NCI-H2227 treated with DMSO at 0.1 percent for 48 hours (cell line): ENCODE data around the gene CCNG2.
A peak's percentile ranks its signal among the peaks of the same experiment; 100 is the strongest.

Experiments
- DNase-seq: peaks from one replicate; lab custom pipeline; 2025; lab: John Stamatoyannopoulos, UW

Gene CCNG2

DNA sequence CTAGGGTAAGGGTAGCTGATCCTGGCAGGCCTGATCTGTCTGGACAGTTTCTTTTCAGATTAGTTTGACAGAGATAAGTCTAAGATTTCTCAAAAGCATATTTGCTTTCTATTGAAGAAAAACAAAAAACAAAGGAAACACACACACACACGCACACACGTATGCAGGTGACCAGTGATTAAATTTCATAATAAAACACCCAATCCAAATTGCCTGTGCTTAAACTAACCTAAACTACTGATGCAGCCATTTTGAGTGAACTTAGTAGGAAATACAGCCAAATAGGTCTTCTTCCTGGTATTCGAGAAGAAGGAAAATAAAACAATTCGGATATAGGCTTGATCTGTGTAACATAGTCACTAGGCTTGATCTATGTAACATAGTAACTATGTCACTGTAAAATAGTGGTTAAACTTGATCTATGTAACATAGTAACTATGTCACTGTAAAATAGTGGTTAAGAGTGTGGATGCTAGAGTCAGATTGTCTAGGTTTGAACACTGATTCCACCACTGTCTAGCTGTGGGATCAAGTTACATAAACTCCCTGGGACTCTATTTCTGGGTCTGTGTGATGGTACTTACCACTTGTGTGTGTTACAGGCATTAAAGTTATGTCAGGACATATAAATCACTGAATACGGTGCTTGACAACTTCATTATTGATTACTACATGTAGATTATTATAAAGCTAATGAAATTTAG lies 9.8 kb upstream of the CCNG2 start:
- no peak for DNase-seq

DNA sequence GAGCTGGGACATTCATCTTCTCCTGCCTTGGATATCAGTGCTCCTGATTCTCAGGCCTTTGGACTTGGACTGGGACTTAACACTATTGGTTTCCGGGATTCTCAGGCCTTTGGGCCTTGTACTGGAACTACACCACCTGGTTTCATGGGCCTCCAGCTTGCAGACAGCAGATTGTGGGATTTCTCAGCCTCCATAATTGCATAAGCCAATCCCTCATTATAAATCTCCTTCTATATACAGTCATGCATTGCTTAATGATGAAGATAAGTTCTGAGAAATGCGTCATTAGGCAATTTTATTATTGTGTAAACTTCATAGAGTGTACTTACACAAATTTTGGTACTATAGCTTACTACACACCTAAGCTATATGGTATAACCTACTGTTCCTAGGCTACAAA lies 8.9 kb upstream of the CCNG2 start:
- no peak for DNase-seq

- no peak for DNase-seq
Observed at GRCh38 chr4:77149789-77150188, 7.2 kb upstream of the CCNG2 start.

GRCh38 chr4:77151241-77151640 lies 5.8 kb upstream of the CCNG2 start:
- DNase-seq = no peak

DNA sequence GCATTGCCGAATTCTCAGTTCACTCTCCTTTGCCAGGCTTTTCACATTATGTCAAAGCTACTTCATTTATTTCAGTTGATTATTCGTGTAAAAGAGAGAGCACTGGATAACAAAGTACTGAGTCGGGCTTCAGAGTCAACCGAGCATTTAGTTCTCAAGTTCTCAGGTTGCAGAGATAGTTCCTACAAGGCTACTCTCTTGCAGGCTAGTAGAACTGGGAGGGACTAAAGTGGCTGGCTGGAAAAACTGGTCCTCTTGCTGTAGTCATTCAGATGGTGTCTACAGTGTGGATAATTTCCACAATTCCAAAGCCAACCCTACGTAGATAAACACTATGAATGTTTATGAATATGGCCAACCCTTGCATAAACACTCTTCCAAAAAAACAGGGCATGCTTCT lies 4.6 kb upstream of the CCNG2 start:
- no peak for DNase-seq

DNA sequence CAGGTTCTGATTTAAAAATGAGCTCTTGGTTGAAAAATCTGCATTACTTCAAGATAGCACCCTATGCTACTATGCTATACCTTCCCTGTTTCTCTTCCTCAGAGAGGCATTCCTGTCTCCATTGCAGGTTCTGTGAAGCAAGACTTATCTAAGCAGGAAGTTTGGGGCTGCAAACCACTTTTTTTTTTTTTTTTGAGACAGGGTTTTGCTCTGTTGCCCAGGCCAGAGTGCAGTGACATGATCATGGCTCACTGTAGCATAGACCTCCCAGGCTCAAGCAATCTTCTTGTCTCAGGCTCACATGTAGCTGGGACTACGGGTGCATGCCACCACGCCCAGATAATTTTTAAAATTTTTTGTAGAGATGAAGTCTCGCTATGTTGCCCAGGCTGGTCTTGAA lies 4.0 kb upstream of the CCNG2 start:
- DNase-seq = no peak

DNA sequence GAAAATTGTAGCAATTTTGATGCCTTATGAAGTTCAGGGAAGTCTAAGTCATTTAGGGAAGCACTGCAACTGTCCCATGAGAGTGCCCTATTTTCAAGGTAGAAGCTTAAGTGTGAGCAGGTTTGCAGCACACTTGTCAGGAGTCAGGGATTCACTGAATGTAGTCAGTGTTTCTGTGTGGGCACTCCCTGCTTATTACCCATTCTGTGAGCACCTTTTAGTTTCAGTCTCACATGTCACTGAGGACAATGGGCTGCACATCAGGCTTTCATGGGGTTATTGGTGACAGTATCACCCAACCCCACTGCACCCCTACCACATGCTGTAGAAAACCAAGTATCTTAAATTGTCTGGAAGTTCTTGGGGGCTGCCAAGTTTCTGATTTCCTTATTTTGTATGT lies 2.9 kb upstream of the CCNG2 start:
- no peak for DNase-seq

- DNase-seq = no peak
Observed at GRCh38 chr4:77154761-77155499, 2.1 kb upstream of the CCNG2 start.

GRCh38 chr4:77155631-77156452 lies 1.2 kb upstream of the CCNG2 start:
- no peak for DNase-seq

GRCh38 chr4:77156533-77156911 lies 485 bp upstream of the CCNG2 start:
- peak; percentile 93 for DNase-seq

DNA sequence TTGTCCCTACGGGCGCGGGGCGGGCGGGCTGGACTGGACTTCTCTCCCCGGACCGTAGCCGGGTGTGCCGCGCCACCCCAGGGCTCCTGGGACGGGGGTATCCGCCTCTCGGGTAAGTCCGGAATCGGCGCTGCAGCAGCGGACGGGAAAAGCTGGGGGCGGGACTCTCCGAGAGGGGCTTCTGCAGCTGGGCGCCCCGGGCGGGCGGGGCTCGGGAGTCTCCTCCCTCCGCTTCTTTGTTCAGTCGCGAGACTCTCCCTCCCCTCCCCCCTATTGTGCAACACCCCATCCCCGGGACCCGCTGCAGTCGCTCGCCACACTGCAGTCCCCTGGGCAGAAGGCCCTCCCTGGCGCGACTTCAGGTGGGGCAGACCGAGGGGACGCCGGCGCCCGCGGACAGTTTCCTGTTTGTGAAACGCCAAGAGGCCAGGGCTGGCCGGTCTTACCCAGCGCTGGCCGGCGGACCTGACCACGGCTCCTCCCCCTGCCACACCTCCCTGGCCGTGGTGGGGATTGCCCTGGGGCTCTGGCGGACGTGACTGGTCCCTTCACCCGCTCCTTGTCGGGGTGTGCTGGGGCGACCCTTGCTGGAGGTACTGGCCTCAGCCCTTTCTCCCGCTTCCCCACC lies 966 bp downstream of the CCNG2 start:
- DNase-seq = peak; percentile 70

- DNase-seq = no peak
Observed at GRCh38 chr4:77158487-77158861, 1.5 kb downstream of the CCNG2 start.

- no peak for DNase-seq
Observed at GRCh38 chr4:77159806-77160205, 2.8 kb downstream of the CCNG2 start.

- DNase-seq = no peak
Observed at GRCh38 chr4:77163641-77164040, 6.6 kb downstream of the CCNG2 start.

- DNase-seq = no peak
Observed at GRCh38 chr4:77167173-77167572, 10.2 kb downstream of the CCNG2 start.

DNA sequence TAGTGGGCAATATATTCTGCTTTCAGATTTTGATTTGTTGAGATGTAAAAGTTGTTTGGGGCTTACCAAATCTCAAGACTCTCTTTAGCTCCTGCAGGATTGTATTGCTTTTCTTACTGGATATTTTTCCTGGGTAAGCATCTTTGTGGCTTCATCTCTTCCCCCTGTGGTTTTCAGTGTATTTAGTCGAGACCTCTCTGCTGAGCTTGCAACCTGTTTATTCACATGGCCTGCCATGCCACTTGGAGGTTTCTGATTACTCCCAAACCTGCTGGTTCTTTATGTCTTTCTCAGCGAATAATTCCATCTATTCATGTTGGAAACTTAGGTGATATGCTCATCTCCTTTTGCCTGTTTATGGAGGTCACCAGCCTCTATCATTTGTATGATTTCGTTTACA lies 10.9 kb downstream of the CCNG2 start:
- no peak for DNase-seq

DNA sequence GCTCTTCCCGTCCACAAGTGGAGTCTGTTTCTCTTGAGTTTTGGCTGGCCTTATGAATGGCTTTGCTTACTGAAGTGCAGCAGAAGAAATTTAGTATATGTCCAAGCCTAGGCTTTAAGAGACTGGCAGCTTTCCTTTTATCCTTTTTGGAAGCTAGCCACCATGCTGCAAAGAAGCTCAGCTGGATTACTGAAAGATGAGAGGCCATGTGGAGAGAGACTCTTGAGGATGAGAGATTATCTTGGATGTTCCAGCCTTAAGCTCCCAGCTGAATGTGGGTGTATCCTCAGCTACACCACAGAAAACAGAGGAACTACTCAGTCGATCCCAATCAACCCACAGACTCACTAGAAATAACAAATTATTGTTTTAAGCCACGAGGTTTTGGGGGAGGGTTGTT lies 12.5 kb downstream of the CCNG2 start:
- no peak for DNase-seq

DNA sequence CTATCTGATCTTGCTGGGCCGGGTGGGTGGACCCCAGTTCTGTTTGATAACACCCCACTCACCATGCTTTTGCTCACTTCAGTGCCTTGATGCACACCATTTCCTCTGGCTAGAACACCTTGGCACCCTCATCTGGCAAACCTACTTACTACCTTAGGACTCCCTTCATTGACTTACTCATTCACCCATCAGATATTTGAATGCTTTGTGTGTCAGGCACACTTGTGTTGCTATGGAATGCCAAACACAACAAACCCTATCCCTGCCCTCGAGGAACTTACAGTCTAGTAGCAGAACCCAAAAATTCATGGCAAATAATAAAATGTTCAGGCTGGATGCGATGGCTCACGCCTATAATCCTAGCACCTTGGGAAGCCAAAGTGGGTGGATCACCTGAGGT lies 13.9 kb downstream of the CCNG2 start:
- DNase-seq = no peak

DNA sequence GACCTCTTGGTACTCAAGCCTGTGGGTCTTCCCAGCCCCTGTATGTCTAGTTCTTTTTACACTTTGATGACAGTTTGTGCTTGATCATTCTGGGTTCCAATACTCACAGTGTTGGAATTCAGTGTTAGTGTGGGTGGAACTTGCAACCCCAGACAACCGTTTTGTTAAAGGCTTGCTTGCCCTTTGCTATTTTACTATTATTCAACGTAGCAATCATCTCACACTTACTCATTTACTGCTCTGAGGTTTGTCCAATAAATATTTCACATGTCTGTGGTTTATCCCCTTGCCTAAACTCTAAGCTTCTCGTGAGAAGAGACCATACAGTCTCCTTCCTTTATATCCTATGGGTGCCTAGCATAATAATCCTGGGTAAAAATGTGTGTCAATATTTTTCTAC lies 15.3 kb downstream of the CCNG2 start:
- DNase-seq = no peak

DNA sequence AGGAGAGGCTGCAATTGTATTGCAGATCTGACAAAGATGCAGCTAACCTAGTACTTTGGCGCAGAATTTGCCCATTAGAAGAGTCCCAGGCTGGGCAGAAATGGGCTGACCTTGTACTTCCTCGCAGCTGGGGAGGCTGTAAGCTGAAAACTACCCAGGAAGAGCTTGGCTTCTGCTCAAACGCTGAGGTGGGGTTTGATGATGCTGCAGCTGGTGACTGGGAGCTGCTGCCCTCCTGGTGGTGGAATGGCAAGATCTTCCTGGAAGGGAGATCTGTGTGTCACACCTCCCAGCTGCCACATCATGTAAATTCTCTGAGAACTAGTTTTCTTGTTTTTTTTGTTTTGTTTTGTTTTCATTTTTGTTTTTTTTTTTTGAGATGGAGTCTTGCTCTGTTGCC lies 17.4 kb downstream of the CCNG2 start:
- DNase-seq = no peak

DNA sequence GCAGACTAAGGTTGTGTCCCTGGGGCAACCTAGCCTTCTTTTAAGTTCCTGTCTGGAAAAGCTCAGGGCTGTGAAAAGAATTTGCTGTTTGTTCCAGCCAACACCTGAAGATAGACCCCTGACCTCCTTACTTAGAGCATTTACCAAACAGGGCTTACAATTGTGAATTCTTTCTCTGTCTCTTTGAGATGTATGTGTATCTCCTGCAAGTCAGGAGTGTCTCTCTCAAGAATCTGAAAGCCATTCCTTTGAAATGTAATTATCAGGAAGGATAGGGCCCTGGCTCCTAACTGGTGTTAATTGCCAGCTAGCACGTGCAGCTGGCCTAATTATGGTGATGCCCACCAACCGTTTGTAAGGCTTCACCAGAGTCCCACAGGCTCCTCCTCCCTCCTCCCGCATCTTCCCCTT lies 18.2 kb downstream of the CCNG2 start:
- no peak for DNase-seq

- no peak for DNase-seq
Observed at GRCh38 chr4:77176640-77177039, 19.6 kb downstream of the CCNG2 start.

DNA sequence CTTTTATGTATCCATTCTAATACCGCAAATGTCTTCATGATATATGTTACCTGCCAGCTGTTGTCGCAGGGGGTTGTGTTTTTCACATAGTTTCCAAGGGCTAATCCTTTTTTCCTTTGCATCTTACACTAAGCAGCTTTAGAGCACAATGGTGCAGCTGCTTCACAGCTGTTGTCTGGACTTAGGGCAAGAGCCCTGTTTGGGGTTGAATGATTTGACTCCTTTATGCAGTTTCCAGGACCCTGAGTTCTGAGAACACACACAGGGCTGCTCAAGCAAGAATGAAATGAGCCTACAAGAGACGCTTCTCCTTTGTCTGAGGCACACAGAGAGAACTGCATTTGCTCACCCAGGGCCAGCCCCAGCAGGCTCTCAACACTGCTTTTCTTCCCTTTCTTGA lies 20.2 kb downstream of the CCNG2 start:
- no peak for DNase-seq
